ENCODE data around the gene XPR1. TPM values are rescaled to one million over a fixed set of nuclear protein-coding genes. Genes with fewer than 3 reads are reported as not detected.

Gene XPR1
- total RNA-seq, 1 donor from 2014 or later, result 71.8 TPM

GRCh38 chr1:180628646-180629045 is 3.2 kb upstream of the XPR1 start:
- Mint-ChIP-seq H3K4me1 (ENCODE audit: unreplicated experiment) (peaks cover 28% of the 10 kb centered on the region), H3K36me3 (ENCODE audit: low read depth, unreplicated experiment) (no peaks in the 10 kb centered on the region), H3K27ac (ENCODE audit: unreplicated experiment) (peak overlapping the region; percentile 44), H3K27me3 (ENCODE audit: unreplicated experiment) (peaks cover 2% of the 10 kb centered on the region), H3K9me3 (ENCODE audit: unreplicated experiment) (no peaks in the 10 kb centered on the region), H3K4me3 (ENCODE audit: unreplicated experiment) (no peak overlapping the region)
- no peak for TF ChIP-seq CTCF (IDR thresholded peaks at IDR 0.05; ENCODE audit: unreplicated experiment)
- DNase-seq (ENCODE audit: low spot score), result no peak

- Mint-ChIP-seq H3K27me3 (ENCODE audit: unreplicated experiment) (peaks cover 2% of the 10 kb centered on the region), H3K4me1 (ENCODE audit: unreplicated experiment) (peaks cover 25% of the 10 kb centered on the region), H3K27ac (ENCODE audit: unreplicated experiment) (peak overlapping the region; percentile 94), H3K36me3 (ENCODE audit: low read depth, unreplicated experiment) (no peaks in the 10 kb centered on the region), H3K4me3 (ENCODE audit: unreplicated experiment) (no peak overlapping the region), H3K9me3 (ENCODE audit: unreplicated experiment) (no peaks in the 10 kb centered on the region)
- no peak for TF ChIP-seq CTCF (IDR thresholded peaks at IDR 0.05; ENCODE audit: unreplicated experiment)
- no peak for DNase-seq (ENCODE audit: low spot score)
These were observed 1.2 kb upstream of the XPR1 start for GRCh38 chr1:180630408-180631193.

GRCh38 chr1:180631194-180631765 is 542 bp upstream of the XPR1 start:
- no peak for DNase-seq (ENCODE audit: low spot score)
- no peaks in the 10 kb centered on the region for H3K36me3 Mint-ChIP-seq (ENCODE audit: low read depth, unreplicated experiment)

GRCh38 chr1:180632326-180633056 is 669 bp downstream of the XPR1 start:
- H3K4me3 Mint-ChIP-seq (ENCODE audit: unreplicated experiment), result peak overlapping the region; percentile 90
- no peaks in the 10 kb centered on the region for H3K36me3 Mint-ChIP-seq (ENCODE audit: low read depth, unreplicated experiment)
- DNase-seq (ENCODE audit: low spot score), result peak; percentile 74
- H3K27ac Mint-ChIP-seq (ENCODE audit: unreplicated experiment), result peak overlapping the region; percentile 83
- no peaks in the 10 kb centered on the region for H3K9me3 Mint-ChIP-seq (ENCODE audit: unreplicated experiment)
- no peak for TF ChIP-seq CTCF (IDR thresholded peaks at IDR 0.05; ENCODE audit: unreplicated experiment)
- peaks cover 22% of the 10 kb centered on the region for H3K4me1 Mint-ChIP-seq (ENCODE audit: unreplicated experiment)
- peaks cover 2% of the 10 kb centered on the region for H3K27me3 Mint-ChIP-seq (ENCODE audit: unreplicated experiment)

More at GRCh38 chr1:180631194-180631765, 542 bp upstream of the XPR1 start:
- Mint-ChIP-seq H3K4me1 (ENCODE audit: unreplicated experiment) (peaks cover 25% of the 10 kb centered on the region), H3K27ac (ENCODE audit: unreplicated experiment) (peak overlapping the region; percentile 94), H3K4me3 (ENCODE audit: unreplicated experiment) (peak overlapping the region; percentile 90), H3K9me3 (ENCODE audit: unreplicated experiment) (no peaks in the 10 kb centered on the region), H3K27me3 (ENCODE audit: unreplicated experiment) (peaks cover 2% of the 10 kb centered on the region)
- TF ChIP-seq CTCF (IDR thresholded peaks at IDR 0.05; ENCODE audit: unreplicated experiment), result no peak

Measured in endothelial cell (in vitro differentiated cells).